HG03280 (cell line): ENCODE data around the gene CDC42EP4.
"Not testable (repeated sequence)": the region's sequence is repeated elsewhere in the genome, so short reads cannot be mapped to it uniquely, and the experiment has no call there.

Experiments used
- ATAC-seq: cut with Tn5 transposase; IDR thresholded peaks from one replicate; pipeline ENCODE4 v1.9.1; 2021; ENCODE audit warnings: mild to moderate bottlenecking, moderate library complexity; ENCODE audit not compliant: unreplicated experiment

CDC42EP4 gene

DNA sequence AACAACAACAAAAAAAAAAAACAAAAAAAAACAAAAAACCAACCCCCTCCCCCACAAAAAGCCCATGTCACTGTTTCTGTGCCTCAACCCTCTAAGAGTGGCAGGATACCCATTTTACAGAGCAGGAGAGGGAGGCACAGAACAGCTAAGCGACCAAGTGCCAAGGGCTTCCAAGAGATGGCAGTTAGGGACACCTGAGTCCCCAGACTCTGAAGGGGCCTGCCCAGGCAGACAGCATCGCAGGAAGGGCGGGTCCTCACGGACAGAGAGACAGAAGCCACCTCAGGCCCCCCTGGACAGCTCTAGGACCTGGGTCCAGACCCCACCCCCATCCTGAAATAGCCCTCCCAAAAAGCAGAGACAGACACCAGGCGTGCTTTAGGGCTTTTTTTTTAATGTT is 28.6 kb downstream of the CDC42EP4 start:
- ATAC-seq, result no peak

DNA sequence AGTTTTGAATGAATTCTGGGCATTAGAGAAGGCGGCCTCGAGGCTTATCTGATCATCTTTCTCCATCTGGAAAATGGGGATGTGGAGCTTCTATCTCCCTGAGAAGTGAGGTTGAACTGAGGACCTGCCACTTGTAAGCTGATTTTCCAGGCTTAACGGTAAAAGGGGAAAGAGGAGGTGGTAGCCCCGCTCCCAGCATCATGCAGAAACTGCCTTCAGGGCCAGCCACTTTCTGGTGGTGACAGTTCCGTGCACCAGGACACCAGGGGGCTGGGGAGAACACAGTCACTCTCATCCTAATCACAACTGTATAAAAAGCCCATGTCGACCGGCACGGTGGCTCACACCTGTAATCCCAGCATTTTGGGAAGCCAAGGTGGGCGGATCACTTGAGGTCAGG is 29.2 kb downstream of the CDC42EP4 start:
- ATAC-seq, result no peak

DNA sequence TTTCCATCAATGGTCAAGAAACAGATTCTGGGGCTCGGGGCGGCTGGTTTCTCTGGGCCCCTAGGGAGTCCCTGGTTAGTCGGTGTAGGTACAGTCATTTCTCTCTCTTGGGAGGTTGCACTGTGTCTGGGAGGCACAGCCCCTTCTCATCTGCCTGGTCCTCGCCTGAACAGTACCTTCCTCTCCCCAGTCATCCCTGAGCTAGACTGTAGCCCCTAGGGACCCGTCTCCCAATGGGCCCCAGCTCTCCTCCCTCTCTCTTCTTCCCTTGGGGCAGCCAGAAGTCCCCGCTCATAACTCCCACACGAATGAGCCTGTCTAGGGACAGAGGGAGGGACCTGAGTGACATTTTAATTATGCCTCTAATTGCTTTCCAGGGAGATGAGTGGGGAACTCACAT is 29.9 kb downstream of the CDC42EP4 start:
- peak; percentile 63 for ATAC-seq

DNA sequence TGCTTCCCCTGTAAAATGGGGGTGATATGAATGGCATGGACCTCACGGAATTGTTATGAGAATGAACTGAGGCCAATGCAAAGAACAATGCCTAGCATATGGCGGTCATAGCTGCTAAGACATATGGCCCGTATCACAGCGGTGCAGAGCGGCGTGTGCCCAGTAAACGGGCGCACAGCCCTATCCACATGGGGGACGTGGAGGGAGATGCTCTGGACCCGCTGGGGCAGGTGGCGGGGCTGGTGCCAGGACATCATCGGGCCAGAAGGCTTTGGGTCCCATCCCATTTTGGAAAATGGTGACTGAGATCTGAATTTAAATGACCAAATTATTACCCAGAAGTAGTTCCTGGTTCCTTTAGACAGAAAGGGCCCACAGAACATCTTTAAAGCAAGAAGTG is 31.6 kb downstream of the CDC42EP4 start:
- no peak for ATAC-seq

DNA sequence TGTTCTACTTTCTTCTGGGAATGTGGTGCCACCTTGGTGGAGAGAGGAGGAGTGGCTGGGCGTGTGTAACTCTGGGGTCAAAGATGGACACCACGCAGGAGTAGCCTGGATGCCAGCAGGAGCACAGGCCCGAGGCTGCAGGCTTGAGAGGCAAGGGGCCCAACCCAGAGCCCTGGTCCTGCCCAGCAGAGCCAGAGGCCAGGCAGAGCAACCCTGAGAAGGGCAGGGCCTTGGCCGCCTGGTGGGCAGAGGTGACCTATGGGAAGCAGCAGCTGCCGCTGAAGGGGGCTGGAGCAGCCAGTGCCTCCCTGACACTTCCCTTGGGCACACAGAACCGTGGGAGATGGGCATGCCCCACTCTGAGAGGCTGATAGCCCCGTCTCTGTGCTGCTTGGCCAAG is 32.1 kb downstream of the CDC42EP4 start:
- ATAC-seq, result no peak

DNA sequence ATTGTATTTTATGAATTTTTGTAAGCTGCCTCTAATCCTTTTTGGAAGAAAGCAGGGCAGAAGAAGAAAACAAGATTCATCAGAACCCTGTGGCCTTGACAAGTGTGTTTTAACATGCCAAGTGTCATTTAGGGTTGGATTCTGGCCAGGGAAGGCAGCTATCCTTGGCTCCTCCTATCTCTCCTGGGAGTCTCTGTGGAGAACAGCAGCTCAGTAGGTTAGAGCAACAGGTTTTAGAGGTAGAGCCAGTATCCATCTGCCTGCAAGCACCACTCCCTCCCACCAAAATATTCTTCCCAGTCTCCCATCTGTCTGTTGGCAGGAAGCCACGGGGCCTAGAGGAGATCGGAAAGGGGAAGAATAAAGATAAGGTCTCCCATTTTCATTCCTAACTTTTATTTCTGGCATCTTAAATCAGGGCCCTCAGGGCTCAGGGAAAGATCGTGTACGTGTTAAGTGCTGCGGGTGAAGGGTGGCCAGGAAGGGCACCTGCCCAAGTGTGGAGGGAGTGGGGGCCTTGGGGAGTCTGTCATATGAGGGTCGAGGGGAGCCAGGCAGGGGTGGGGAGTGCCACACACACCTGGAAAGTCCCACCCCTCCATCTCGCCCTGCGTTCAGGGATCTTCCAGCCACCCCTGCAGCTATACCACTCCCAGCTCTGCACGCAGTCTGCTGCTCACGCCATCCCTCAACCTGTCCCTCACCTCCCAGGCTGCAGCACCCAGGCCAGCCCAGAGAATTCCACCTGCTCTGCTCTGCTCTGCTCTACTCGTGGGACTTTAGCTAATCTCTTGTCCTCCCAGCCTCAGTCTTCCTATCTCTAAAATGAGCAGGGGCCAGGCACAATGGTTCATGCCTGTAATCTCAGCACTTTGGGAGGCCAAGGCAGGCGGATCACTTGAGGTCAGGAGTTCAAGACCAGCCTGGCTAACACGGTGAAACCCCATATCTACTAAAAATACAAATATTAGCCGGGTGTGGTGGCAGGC is 33.0 kb downstream of the CDC42EP4 start:
- ATAC-seq, result no peak

DNA sequence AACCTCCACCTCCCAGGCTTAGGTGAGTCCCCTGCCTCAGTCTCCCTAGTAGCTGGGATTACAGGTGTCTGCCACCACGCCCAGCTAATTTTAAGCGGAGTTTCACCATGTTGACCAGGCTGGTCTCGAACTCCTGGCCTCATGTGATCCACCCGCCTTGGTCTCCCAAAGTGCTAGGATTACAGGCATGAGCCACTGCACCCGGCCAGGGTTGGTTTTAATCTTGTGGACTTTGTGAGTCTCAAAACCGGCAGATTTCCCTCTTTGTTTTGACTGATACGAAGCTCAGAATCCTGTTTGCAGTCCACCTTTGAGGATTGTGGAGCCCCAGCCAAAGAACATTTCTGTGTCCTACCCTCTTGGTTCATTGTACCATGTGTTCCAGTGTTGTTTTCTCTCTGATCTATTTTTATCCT is 33.7 kb downstream of the CDC42EP4 start:
- no peak for ATAC-seq

DNA sequence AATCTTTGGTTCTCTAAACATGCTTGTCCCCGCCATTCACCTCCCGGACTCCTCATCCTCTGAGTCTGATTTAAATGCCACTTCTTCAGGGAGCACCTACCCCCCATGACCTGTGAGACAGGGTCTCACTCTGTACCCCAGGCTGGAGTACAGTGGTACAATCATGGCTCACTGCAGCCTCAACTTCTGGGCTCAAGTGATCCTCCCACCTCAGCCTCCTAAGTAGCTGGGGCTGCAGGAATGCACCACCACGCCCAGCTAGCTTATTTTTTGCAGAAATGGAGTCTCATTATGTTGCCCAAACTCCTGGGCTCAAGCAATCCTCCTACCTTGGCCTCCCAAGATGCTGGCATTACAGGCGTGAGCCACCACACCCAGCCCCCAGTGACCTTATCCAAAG is 37.3 kb downstream of the CDC42EP4 start:
- no peak for ATAC-seq

DNA sequence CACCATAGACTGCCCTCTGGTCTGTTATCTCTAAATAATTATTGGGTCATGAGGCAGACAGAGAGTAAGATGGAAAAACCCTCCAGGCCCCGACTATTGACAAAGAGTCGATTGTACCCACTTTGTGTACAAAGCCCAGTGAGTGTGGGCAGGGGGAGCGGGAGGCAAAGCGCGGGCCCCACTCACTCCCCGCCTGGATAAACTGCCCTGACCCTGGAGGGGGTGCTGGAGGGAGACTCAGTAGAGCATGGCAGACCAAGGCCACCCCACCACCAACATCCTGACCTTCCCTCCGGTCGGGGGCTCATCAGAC is 38.9 kb downstream of the CDC42EP4 start:
- no peak for ATAC-seq

DNA sequence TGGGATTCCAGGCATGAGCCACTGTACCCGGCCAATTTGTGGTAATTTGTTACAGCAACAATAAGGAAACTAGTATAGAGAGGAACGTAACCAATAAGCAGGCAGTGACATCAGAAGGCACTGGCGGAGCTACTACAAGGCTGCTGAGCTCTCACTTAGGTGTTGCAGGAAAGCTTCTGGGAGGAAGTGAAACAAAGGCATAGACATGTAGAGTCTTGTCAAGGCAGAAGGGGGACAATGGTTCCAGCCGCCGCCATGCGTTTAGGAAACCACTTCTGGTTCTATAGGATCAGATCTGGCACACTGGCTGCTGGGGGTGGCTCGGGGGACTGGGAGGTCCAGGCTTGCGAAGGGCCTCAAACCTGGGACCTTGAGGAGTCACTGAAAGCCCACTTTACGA is 40.7 kb downstream of the CDC42EP4 start:
- peak; percentile 98 for ATAC-seq

DNA sequence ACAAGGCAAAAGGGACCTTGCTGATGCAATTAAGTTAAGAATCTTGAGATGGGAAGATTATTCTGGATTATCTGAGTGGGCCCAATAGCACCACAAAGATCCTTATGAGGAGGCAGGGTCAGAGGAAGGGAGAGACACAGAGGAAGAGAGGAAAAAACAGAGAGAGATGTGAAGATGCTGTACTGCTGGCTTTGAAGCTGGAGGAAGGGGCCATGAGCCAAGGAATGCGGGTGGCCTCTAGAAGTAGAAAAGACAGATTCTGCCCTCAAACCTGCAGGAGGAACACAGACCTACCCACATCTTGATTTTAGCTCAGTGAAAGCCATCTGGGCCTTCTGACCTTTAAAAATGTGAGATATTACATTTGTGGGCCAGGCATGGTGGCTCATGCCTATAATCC is 42.0 kb downstream of the CDC42EP4 start:
- no peak for ATAC-seq

DNA sequence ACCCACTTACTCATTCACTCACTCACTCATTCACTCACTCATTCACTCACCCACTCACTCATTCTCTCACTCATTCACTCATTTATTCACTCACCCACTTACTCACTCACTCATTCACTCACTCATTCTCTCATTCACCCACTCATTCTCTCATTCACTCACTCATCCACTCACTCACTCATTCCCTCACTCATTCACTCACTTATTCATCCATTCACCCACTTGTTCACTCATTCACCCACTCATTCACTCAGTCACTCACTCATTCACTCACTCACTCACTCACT is 42.5 kb downstream of the CDC42EP4 start:
- no peak for ATAC-seq

DNA sequence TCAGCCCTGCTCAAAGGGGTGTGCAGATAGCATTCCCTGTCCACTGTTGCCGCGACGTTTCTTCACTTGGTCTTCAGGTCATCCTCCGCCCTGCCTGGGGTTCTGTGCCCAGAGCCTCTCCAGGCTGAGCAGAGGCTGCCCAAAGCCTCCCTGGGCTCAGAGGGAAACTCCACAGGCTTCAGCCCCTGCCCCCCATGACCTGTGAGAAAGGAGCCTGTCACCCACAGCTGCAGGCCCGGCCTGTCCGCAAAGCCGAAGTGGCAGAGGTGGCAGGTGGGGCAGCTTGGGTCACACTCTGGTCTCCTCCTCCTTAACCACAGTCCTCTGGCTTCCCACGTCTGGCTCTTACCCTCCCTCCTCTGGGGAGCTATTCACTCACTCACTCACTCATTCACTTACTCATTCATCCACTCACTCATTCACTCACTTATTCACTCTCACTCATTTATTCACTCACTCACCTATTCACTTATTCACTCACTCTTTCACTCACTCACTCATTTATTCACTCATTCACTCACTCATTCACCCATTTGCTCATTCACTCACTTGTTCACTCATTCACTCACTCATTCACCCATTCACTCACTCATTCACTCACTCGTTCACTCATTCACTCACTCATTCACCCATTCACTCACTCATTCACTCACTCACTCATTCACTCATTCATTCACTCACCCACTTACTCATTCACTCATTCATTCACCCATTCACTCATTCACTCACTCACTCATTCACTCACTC is 43.0 kb downstream of the CDC42EP4 start:
- no peak for ATAC-seq

DNA sequence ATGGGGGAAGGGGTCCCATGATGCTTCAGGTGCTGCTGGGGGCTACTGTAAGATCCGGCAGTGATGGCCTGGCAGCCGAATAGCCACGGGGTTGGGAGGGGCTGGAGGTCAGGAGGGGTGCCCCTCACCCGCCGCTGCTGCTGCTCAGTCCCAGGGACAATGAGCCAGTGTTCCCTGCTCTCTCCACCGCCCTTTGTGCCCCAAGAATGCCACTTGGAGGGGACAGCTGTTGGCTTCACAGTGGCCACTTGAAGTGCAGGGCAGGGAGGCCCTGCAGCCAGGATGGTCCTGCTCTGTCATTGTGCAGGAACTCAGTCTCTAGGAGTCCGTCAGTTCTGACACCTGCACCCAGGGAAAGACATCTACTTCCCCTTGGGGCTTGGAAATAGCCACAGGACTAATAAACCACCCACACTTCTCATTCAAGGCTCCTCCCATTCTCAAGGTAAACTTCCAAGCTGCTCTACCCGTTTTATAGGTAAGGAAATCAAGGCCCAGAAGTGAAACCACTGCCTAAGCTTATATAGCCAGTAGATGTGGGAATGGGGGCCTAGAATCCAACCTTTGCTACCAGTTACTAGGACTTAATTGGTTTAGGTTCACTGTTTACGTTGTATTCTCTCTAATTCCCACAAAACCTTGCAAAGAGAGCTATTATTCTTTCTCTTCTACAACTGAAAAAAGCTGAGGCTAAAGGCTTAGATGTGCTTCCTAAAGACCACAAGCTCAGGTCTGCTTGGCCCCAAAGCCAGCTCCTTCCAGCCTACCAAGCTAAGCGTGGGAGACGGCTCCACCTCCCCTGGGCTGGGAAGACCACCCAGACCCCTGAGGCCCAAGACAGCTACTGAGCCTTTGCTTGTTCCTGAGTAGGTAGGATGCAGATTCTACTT is 43.9 kb downstream of the CDC42EP4 start:
- no peak for ATAC-seq

DNA sequence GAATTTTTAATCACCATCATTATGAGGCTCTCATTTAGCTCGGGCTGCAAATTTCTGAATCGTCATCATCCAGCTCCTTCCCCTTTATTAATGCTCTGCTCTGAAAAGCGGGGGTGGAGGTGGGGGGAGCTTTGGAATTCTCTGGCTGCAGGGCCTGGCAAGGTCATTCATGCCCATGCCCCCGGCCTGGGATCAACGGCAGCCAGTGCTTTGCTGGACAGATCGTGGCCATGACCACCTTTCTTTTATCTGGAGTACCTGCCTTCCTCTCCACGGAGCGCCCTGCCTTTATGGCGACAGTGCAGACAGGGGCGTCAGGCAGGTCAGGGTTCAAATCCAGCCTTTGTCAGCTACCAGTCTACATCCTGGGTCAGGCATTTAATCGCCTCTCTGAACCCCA is 45.0 kb downstream of the CDC42EP4 start:
- no peak for ATAC-seq

DNA sequence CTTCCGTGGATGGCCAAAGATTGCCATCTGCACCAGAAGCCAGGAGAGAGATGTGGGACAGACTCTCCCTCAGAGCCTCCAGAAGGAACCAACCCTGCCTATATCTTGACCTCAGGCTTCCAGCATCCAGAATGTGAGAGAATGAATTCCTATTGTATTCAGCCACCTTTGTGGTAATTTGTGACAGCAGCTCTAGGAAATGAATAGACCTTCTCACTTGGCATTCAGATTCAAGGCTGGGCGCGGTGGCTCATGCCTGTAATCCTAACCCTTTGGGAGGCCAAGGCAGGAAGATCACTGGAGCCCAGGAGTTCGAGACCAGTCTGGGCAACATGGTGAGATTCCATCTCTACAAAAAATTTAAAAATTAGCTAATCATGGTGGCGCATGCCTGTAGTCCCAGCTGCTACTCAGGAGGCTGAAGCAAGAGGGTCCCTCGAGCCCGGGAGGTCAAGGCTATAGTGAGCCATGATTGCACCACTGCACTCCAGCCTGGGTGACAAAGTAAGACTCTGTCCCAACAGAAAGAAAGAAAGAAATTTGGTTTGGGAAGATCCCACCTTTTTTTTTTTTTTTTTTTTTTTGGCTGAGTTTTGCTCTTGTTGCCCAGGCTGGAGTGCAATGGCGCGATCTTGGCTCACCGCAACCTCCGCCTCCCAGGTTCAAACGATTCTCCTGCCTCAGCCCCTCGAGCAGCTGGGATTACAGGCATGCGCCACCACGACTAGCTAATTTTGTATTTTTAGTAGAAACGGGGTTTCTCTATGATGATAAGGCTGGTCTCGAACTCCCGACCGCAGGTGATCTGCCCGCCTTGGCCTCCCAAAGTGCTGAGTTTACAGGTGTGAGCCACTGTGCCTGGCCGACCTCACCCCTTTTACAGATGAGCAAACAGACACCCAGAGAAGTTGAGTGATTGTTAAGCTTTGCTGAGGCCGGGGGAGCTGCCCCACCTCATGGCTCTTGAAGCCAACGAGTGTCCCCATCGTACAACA is 45.9 kb downstream of the CDC42EP4 start:
- ATAC-seq, result no peak

DNA sequence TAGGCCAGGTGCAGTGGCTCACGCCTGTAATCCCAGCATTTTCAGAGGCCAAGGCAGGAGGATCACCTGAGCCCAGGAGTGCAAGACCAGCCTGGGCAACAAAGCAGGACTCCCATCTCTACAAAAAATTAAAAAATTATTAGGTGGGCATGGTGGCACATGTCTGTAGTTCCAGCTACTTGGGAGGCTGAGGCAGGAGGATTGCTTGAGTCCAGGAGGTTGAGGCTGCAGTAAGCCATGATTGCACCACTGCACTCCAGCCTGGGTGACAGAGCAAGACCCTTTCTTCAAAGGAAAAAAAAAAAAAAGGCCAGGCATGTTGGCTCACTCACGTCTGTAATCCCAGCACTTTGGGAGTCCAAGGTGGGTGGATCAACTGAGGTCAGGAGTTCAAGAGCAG is 47.4 kb downstream of the CDC42EP4 start:
- ATAC-seq, result not testable (repeated sequence)

DNA sequence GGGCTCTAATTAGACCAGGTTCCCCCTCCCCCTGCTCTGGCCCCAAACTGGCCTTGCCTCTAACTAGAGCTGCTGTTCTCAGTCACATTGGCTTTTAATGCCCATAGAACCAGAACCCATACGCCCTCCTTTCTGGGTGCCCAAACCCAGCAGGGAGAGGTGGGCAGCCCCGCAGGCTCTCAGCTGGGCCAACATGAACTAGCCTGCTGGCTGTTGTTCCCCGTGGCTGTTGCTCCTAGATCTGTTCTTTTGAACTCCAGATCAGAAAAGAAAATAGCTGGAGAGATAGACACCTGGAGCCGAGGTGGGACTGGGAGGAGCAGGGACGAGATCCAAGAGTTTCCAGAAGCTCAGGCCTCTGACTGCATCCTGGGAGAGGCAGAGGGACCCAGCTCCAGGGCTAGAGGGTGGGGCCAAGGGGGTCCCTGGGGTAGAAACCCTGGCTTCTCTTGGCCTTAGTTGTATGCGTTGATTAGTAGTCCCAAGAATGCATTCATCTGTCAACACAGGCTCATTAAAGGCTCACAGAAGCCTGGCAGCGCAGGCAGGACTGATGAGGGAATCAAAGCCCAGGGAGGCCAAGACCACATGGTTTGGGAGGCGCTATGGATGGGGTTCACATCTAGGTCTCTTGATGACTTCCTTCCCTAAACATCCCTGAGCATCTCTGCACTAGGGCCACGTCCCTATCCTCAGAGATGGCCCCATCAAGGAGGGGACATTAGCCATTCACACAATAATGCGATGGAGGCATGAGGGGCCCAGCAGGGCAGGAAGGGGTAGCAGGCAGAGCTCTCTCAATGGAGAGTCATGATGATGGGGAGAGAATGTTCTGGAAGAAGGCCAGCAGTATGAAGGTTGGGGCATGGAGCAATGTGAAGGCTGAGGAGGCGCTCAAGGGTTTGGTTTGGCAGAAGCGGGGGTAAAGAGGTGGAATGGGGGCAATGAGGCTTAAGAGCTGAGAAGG is 48.8 kb downstream of the CDC42EP4 start:
- no peak for ATAC-seq
